SU-DHL-6 (cell line): ENCODE measurements around the gene ITGA8.

Source experiments
- H2AFZ ChIP-seq: fragments of 200-600 bp; sonication (generic); 2 replicates; pipeline ENCODE4 v1.6.1; 2014; ENCODE audit warnings: low read depth, mild to moderate bottlenecking, moderate library complexity, mixed read lengths, antibody characterized with exemption, low read length; ENCODE audit not compliant: severe bottlenecking
- H3F3A ChIP-seq: fragments of 200-600 bp; shearing (Covaris generic); 2 replicates; pipeline ENCODE4 v1.6.0; 2016; ENCODE audit warnings: antibody characterized with exemption, mild to moderate bottlenecking; ENCODE audit not compliant: insufficient read depth
- H3K27ac ChIP-seq: fragments of 200-600 bp; sonication (generic); 2 replicates; pipeline ENCODE4 v1.5.1; 2016; ENCODE audit warnings: low read depth, mild to moderate bottlenecking, low read length, moderate library complexity, mixed read lengths
- H3K27me3 ChIP-seq: fragments of 200-600 bp; sonication (generic), shearing (Covaris generic); 2 replicates; pipeline ENCODE4 v1.6.0; 2014; ENCODE audit warnings: mild to moderate bottlenecking, low read length
- H3K36me3 ChIP-seq: fragments of 200-600 bp; sonication (generic); 2 replicates; pipeline ENCODE4 v1.6.1; 2014; ENCODE audit warnings: mild to moderate bottlenecking, low read length, mixed read lengths
- H3K4me2 ChIP-seq: fragments of 300-600, 200-600 bp; shearing (Covaris generic), sonication (generic); 2 replicates; pipeline ENCODE4 v1.6.0; 2014; ENCODE audit warnings: low read length, low read depth, mild to moderate bottlenecking; ENCODE audit not compliant: poor library complexity, severe bottlenecking
- H3K4me3 ChIP-seq: fragments of 200-600 bp; sonication (generic); 2 replicates; pipeline ENCODE4 v1.5.1; 2014; ENCODE audit warnings: antibody characterized with exemption, low read length, mild to moderate bottlenecking, mixed read lengths; ENCODE audit not compliant: insufficient read depth, poor library complexity, severe bottlenecking
- H3K79me2 ChIP-seq: fragments of 200-600 bp; sonication (generic); 2 replicates; pipeline ENCODE4 v1.6.1; 2014; ENCODE audit warnings: mild to moderate bottlenecking, low read length, moderate library complexity; ENCODE audit not compliant: insufficient read depth
- H3K9ac ChIP-seq: fragments of 200-600 bp; sonication (generic); 2 replicates; pipeline ENCODE4 v1.7.0; 2014; ENCODE audit warnings: mild to moderate bottlenecking, low read length
- H3K9me2 ChIP-seq: fragments of 200-600 bp; sonication (generic); replicated peaks from 2 replicates; pipeline ENCODE4 v1.6.1; 2014; ENCODE audit warnings: low read length; ENCODE audit not compliant: insufficient read depth
- H3K9me3 ChIP-seq: fragments of 200-600 bp; sonication (generic); 2 replicates; pipeline ENCODE4 v1.6.1; 2014; ENCODE audit warnings: low read length, mixed read lengths; ENCODE audit not compliant: insufficient read depth
- H4K20me1 ChIP-seq: fragments of 200-600 bp; sonication (generic); 2 replicates; pipeline ENCODE4 v1.6.1; 2014; ENCODE audit warnings: low read depth, mild to moderate bottlenecking, antibody characterized with exemption, low read length, moderate library complexity, mixed read lengths
- EZH2phosphoT487 ChIP-seq: fragments of 200-600 bp; sonication (generic), shearing (Covaris generic); conservative IDR thresholded peaks from 2 replicates; pipeline ENCODE4 v1.6.1; 2018; ENCODE audit warnings: mild to moderate bottlenecking, antibody characterized with exemption, low read length, moderate library complexity, mixed read lengths
- TF ChIP-seq, protein P1 (sequence below): fragments of 200-600 bp; sonication (generic); IDR thresholded peaks from one replicate; pipeline ENCODE4 v1.5.1; 2017; ENCODE audit warnings: antibody characterized with exemption, mild to moderate bottlenecking, low read length, moderate library complexity; ENCODE audit not compliant: insufficient read depth, poor library complexity, severe bottlenecking

ITGA8 gene

DNA sequence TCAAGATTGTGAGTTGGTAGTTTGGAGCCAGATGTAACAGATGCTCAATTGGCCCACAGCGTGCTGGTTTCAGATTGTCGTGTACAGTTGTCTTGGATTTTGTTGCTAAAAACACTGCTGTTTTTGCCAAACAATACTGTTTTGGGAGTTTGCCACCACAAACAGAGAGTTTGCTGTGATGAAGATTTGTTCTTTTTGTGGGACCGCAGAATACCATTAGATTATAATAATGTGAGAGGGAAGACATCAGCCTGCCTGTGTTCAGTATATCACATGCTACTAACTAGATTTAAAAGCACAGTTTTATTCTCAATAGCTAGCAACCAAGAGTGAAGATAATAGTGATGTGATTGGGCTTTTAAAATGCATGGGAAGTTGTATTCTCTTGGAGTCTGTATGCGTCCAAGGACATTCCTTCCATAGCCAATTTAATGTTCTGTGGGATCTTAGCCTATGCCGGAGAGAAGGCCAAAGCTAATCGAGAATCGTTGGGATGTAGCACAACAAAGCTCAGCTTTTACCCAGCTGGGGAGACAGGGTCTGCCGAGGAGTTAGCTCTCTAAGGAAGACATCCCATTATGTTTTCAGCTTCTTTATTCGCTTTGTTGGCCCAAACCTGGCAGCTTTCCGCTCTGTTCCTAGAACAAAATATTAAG, 18.7 kb upstream of the ITGA8 start:
- Histone ChIP-seq H3K9me3 (no peaks in the 10 kb centered on the region), H3K79me2 (no peaks in the 10 kb centered on the region), H3K27ac (no peak overlapping the region), H3K4me3 (no peak overlapping the region), H3K9me2 (no peaks in the 10 kb centered on the region), H2AFZ (no peak overlapping the region), H4K20me1 (no peaks in the 10 kb centered on the region), H3F3A (no peaks in the 10 kb centered on the region), H3K27me3 (no peaks in the 10 kb centered on the region), H3K9ac (no peak overlapping the region), H3K4me2 (no peak overlapping the region), H3K36me3 (no peaks in the 10 kb centered on the region)
- TF ChIP-seq EZH2phosphoT487 = no peak
- TF ChIP-seq, protein P1, sequence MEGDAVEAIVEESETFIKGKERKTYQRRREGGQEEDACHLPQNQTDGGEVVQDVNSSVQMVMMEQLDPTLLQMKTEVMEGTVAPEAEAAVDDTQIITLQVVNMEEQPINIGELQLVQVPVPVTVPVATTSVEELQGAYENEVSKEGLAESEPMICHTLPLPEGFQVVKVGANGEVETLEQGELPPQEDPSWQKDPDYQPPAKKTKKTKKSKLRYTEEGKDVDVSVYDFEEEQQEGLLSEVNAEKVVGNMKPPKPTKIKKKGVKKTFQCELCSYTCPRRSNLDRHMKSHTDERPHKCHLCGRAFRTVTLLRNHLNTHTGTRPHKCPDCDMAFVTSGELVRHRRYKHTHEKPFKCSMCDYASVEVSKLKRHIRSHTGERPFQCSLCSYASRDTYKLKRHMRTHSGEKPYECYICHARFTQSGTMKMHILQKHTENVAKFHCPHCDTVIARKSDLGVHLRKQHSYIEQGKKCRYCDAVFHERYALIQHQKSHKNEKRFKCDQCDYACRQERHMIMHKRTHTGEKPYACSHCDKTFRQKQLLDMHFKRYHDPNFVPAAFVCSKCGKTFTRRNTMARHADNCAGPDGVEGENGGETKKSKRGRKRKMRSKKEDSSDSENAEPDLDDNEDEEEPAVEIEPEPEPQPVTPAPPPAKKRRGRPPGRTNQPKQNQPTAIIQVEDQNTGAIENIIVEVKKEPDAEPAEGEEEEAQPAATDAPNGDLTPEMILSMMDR = no peak

DNA sequence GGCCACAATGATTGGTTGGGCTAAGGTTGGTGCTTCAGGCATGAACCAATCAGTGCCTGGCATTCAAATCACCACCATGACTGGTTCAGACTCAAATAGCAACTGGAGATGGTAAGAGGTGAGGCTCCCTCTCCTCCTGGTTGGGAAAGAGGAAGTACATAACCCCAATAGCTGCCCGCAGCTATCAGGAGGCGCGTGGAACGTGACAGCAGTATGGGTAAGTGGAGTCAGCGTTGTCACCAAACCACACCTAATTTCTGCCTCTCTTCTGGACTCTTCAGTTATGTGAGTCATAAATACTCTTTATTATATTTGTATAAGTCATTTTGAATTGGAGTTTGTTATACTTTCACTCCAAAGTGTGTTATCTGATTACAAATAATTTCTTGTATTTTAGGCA, 17.9 kb upstream of the ITGA8 start:
- no peak overlapping the region for H3K4me2 ChIP-seq
- no peaks in the 10 kb centered on the region for H3K27me3 ChIP-seq
- no peaks in the 10 kb centered on the region for H3F3A ChIP-seq
- no peaks in the 10 kb centered on the region for H3K9me2 ChIP-seq
- no peaks in the 10 kb centered on the region for H3K9me3 ChIP-seq
- H3K36me3 ChIP-seq = no peaks in the 10 kb centered on the region
- no peaks in the 10 kb centered on the region for H4K20me1 ChIP-seq
- H2AFZ ChIP-seq = no peak overlapping the region
- no peak overlapping the region for H3K9ac ChIP-seq
- no peak overlapping the region for H3K27ac ChIP-seq
- no peak for TF ChIP-seq EZH2phosphoT487
- TF ChIP-seq, protein P1 = no peak
- no peak overlapping the region for H3K4me3 ChIP-seq
- no peaks in the 10 kb centered on the region for H3K79me2 ChIP-seq

- H3K27ac ChIP-seq = no peak overlapping the region
- no peak overlapping the region for H2AFZ ChIP-seq
- H3K9me2 ChIP-seq = no peaks in the 10 kb centered on the region
- no peaks in the 10 kb centered on the region for H3K27me3 ChIP-seq
- no peak overlapping the region for H3K4me2 ChIP-seq
- H3K36me3 ChIP-seq = no peaks in the 10 kb centered on the region
- no peak for TF ChIP-seq EZH2phosphoT487
- TF ChIP-seq, protein P1 = no peak
- H3K9me3 ChIP-seq = no peaks in the 10 kb centered on the region
- H3K79me2 ChIP-seq = no peaks in the 10 kb centered on the region
- no peaks in the 10 kb centered on the region for H3F3A ChIP-seq
- no peak overlapping the region for H3K9ac ChIP-seq
- H4K20me1 ChIP-seq = no peaks in the 10 kb centered on the region
- no peak overlapping the region for H3K4me3 ChIP-seq
Measured at GRCh38 chr10:15735763-15736162, 16.0 kb upstream of the ITGA8 start.
